ENCODE measurements around the gene TENM4. TPM values are rescaled to one million over a fixed set of nuclear protein-coding genes. Genes with fewer than 3 reads are reported as not detected.

The TENM4 gene
- polyA plus RNA-seq, 2 of the 4 experiments (the other 2 are of a cell fraction): 0.06 to 0.31 TPM

GRCh38 chr11:79336797-79337517 is 103.9 kb downstream of the TENM4 start:
- H3K4me2 ChIP-seq: no peak overlapping the region
- DNase-seq (ENCODE audit: low read depth in 1 of 2, low spot score in 1 of 2) (no peak), ATAC-seq (no peak), FAIRE-seq (no peak)
- WGBS (ENCODE audit: missing lambda C conversion rate): 20% methylated on average over 6 of the region's 6 CpGs
- no peaks in the 10 kb centered on the region for H3K4me1 ChIP-seq
- H3K9me3 ChIP-seq: no peaks in the 10 kb centered on the region
- TF ChIP-seq MAFK (IDR thresholded peaks at IDR 0.05; ENCODE audit: partially characterized antibody) (no peak), CHD2 (IDR thresholded peaks at IDR 0.05; ENCODE audit: low read length, partially characterized antibody) (no peak), GATA3 (IDR thresholded peaks at IDR 0.05; ENCODE audit: borderline replicate concordance) (no peak), JUNB (IDR thresholded peaks at IDR 0.05) (no peak), ZNF302 (CRISPR knock-in tag; IDR thresholded peaks at IDR 0.05) (no peak), EP300 (IDR thresholded peaks at IDR 0.05) (no peak), HMGXB4 (CRISPR knock-in tag; IDR thresholded peaks at IDR 0.05; ENCODE audit: borderline replicate concordance) (no peak)
- H3K4me3 ChIP-seq: no peak overlapping the region
- no peak overlapping the region for H3K27ac ChIP-seq
- ChIA-PET CTCF (no interaction called here), POLR2A (no interaction called here)

- WGBS (ENCODE audit: missing lambda C conversion rate): 11% methylated on average over 3 of the region's 3 CpGs
- TF ChIP-seq RNF2 (IDR thresholded peaks at IDR 0.05; ENCODE audit: borderline replicate concordance, low read depth) (no peak), HOXA7 (CRISPR knock-in tag; IDR thresholded peaks at IDR 0.05) (no peak), ESRRA (IDR thresholded peaks at IDR 0.05; ENCODE audit: borderline replicate concordance, low read length) (no peak), KDM1A (IDR thresholded peaks at IDR 0.05; ENCODE audit: low read depth) (no peak), CHD2 (IDR thresholded peaks at IDR 0.05; ENCODE audit: low read length, partially characterized antibody) (no peak), CBX2 (IDR thresholded peaks at IDR 0.05; ENCODE audit: borderline replicate concordance, low read depth) (no peak), RFX5 (IDR thresholded peaks at IDR 0.05) (no peak), HEYL (CRISPR knock-in tag; IDR thresholded peaks at IDR 0.05) (no peak), HOXB13 (CRISPR knock-in tag; IDR thresholded peaks at IDR 0.05; ENCODE audit: low read depth) (no peak), E2F6 (IDR thresholded peaks at IDR 0.05; ENCODE audit: borderline replicate concordance, low read depth) (no peak), NFE2L2 (conservative IDR thresholded peaks at IDR 0.05; ENCODE audit: low read length) (no peak), REST (IDR thresholded peaks at IDR 0.05) (no peak), ZNF302 (CRISPR knock-in tag; IDR thresholded peaks at IDR 0.05) (no peak), ELK1 (IDR thresholded peaks at IDR 0.05; ENCODE audit: low read depth, low read length) (no peak), KDM5A (IDR thresholded peaks at IDR 0.05) (no peak), MAZ (IDR thresholded peaks at IDR 0.05; ENCODE audit: borderline replicate concordance, low read depth, low read length) (no peak), EHF (CRISPR knock-in tag; IDR thresholded peaks at IDR 0.05) (no peak), EHMT2 (IDR thresholded peaks at IDR 0.05; ENCODE audit: low read depth) (no peak)
- no peak overlapping the region for H3K4me3 ChIP-seq
- no peak overlapping the region for H3K4me2 ChIP-seq
- H3K9me3 ChIP-seq: no peaks in the 10 kb centered on the region
- FAIRE-seq (no peak), DNase-seq (ENCODE audit: low read depth in 1 of 2, low spot score in 1 of 2) (no peak), ATAC-seq (no peak)
- H3K4me1 ChIP-seq: no peaks in the 10 kb centered on the region
- CTCF ChIA-PET: interaction anchor here (0.6 to 1.4 kb wide), 3 partner anchors 7 to 1258 kb away, joined by 3 read pairs; no protein-coding TSS in a partner anchor
- H3K27ac ChIP-seq: no peak overlapping the region
- POLR2A ChIA-PET: no interaction called here
Observed at GRCh38 chr11:79335681-79336080, 105.1 kb downstream of the TENM4 start.
